Measurements from ENCODE around the gene PHOX2A.

The PHOX2A gene

GRCh38 chr11:72232260-72233055 is 11.5 kb downstream of the PHOX2A start:
- TF ChIP-seq EGR2 (tag by site-specific recombination; IDR thresholded peaks at IDR 0.05; ENCODE audit: low read depth) (no peak), ZNF561 (tag by site-specific recombination; IDR thresholded peaks at IDR 0.05; ENCODE audit: borderline replicate concordance) (no peak), ZNF366 (tag by site-specific recombination; conservative IDR thresholded peaks at IDR 0.05) (no peak), ZNF629 (tag by site-specific recombination; IDR thresholded peaks at IDR 0.05) (no peak), ZNF2 (tag by site-specific recombination; IDR thresholded peaks at IDR 0.05) (no peak), PRDM6 (tag by site-specific recombination; IDR thresholded peaks at IDR 0.05) (no peak)
- CTCF ChIA-PET: no interaction called here

DNA sequence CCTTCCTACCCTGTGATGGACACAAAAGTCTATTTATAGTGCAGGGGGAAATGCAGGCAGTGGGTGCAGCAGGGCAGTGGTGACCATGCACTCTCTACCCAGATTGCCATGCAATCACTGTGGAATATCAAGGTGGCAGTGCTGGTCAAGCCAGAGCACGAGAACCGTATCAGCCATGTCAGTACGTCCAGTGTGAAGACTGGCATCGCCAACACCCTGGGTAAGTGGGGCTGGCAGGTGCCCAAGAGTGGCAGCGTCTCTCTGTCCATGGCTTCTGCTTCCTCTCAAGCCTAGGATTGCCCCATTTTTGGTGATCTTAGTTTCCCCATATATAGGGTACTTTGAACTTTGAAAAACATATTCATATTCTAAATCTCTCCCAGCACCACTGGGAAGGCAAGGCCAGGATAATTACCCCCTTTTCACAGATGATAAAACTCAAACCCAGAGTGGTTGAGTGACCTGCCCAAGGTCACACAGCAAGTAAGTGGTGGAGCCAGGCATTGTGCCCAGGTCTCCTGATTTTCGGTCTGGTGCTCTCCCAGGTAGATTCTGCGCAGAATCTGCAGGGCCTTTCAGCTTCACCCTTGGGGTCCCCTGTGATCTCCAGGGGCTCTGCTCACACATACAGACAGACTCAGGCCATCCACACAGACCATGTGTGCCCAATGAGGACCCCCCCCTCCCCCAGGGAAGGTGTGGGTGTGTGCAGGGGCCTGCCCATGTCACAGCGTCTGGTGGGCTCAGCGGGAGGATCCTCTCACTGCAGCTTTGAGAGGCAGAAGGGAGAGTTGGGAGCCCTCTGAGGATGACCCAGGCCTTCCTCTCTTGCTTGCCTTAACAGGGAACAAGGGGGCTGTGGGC is 12.3 kb downstream of the PHOX2A start:
- ChIA-PET POLR2A (interaction anchor here (1.7 kb wide), 1 partner anchor 8 kb away, joined by 9 read pairs; no protein-coding TSS in a partner anchor), CTCF (no interaction called here)
- no peaks in the 10 kb centered on the region for H3K4me1 ChIP-seq (ENCODE audit: control insufficient read depth, insufficient read depth, low read length)
- H3K4me3 ChIP-seq (ENCODE audit: low read depth, low read length): no peak overlapping the region
- H3K9me3 ChIP-seq (ENCODE audit: control insufficient read depth, insufficient read depth, low read depth, low read length): no peaks in the 10 kb centered on the region
- H3K27ac ChIP-seq (ENCODE audit: extremely low read depth, low read depth, low read length): no peak overlapping the region
- TF ChIP-seq ZNF16 (tag by site-specific recombination; IDR thresholded peaks at IDR 0.05; ENCODE audit: low read depth): no peak
- no peak for TF ChIP-seq ZNF37A (tag by site-specific recombination; IDR thresholded peaks at IDR 0.05)
- no peak for TF ChIP-seq ZNF248 (tag by site-specific recombination; IDR thresholded peaks at IDR 0.05)
- 0 out of 2 replicates have a peak, but pooled peaks have one; percentile 62 for TF ChIP-seq ZNF768 (tag by site-specific recombination; IDR thresholded peaks at IDR 0.05)
- peaks cover 0 to 100% of the 10 kb centered on the region in 2 experiments; a peak in 2 of 3 replicates for H3K36me3 ChIP-seq (ENCODE audit: control insufficient read depth in 2 of 2, insufficient read depth in 1 of 2, low read length in 2 of 2)

More at GRCh38 chr11:72232260-72233055, 11.5 kb downstream of the PHOX2A start:
- POLR2A ChIA-PET: interaction anchor here (1.7 kb wide), 1 partner anchor 9 kb away, joined by 9 read pairs; no protein-coding TSS in a partner anchor
- peaks cover 0 to 100% of the 10 kb centered on the region in 2 experiments; a peak in 2 of 3 replicates for H3K36me3 ChIP-seq (ENCODE audit: control insufficient read depth in 2 of 2, insufficient read depth in 1 of 2, low read length in 2 of 2)
- H3K4me3 ChIP-seq (ENCODE audit: low read depth, low read length): no peak overlapping the region
- no peaks in the 10 kb centered on the region for H3K9me3 ChIP-seq (ENCODE audit: control insufficient read depth, insufficient read depth, low read depth, low read length)
- no peaks in the 10 kb centered on the region for H3K4me1 ChIP-seq (ENCODE audit: control insufficient read depth, insufficient read depth, low read length)
- H3K27ac ChIP-seq (ENCODE audit: extremely low read depth, low read depth, low read length): no peak overlapping the region

GRCh38 chr11:72230764-72231365 is 13.1 kb downstream of the PHOX2A start:
- Histone ChIP-seq H3K4me1 (ENCODE audit: control insufficient read depth, insufficient read depth, low read length) (no peaks in the 10 kb centered on the region), H3K9me3 (ENCODE audit: control insufficient read depth, insufficient read depth, low read depth, low read length) (no peaks in the 10 kb centered on the region), H3K27ac (ENCODE audit: extremely low read depth, low read depth, low read length) (no peak overlapping the region), H3K4me3 (ENCODE audit: low read depth, low read length) (no peak overlapping the region), H3K36me3 (ENCODE audit: control insufficient read depth in 2 of 2, insufficient read depth in 1 of 2, low read length in 2 of 2) (peaks cover 0 to 95% of the 10 kb centered on the region in 2 experiments; a peak in 2 of 3 replicates)
- ChIA-PET POLR2A (interaction anchor here (0.7 kb wide), 1 partner anchor 10 kb away, joined by 3 read pairs; no protein-coding TSS in a partner anchor), CTCF (interaction anchor here (0.6 kb wide), 1 partner anchor 48 kb away, joined by 3 read pairs; no protein-coding TSS in a partner anchor)
- TF ChIP-seq ZFP37 (tag by site-specific recombination; IDR thresholded peaks at IDR 0.05) (no peak), ZNF501 (tag by site-specific recombination; IDR thresholded peaks at IDR 0.05) (no peak), ZNF404 (tag by site-specific recombination; IDR thresholded peaks at IDR 0.05) (no peak), ZBTB20 (tag by site-specific recombination; IDR thresholded peaks at IDR 0.05) (no peak), ZNF560 (tag by site-specific recombination; IDR thresholded peaks at IDR 0.05; ENCODE audit: borderline replicate concordance) (no peak), ZBTB1 (tag by site-specific recombination; IDR thresholded peaks at IDR 0.05) (no peak), ZNF623 (tag by site-specific recombination; IDR thresholded peaks at IDR 0.05) (no peak), ZNF521 (tag by site-specific recombination; IDR thresholded peaks at IDR 0.05) (no peak), ZNF16 (tag by site-specific recombination; IDR thresholded peaks at IDR 0.05; ENCODE audit: low read depth) (no peak), ZNF140 (tag by site-specific recombination; IDR thresholded peaks at IDR 0.05) (no peak), BCL11B (tag by site-specific recombination; IDR thresholded peaks at IDR 0.05; ENCODE audit: low read depth) (no peak), ZNF114 (tag by site-specific recombination; IDR thresholded peaks at IDR 0.05) (no peak), ZNF157 (tag by site-specific recombination; IDR thresholded peaks at IDR 0.05) (no peak)
- TF ChIP-seq, protein P1, sequence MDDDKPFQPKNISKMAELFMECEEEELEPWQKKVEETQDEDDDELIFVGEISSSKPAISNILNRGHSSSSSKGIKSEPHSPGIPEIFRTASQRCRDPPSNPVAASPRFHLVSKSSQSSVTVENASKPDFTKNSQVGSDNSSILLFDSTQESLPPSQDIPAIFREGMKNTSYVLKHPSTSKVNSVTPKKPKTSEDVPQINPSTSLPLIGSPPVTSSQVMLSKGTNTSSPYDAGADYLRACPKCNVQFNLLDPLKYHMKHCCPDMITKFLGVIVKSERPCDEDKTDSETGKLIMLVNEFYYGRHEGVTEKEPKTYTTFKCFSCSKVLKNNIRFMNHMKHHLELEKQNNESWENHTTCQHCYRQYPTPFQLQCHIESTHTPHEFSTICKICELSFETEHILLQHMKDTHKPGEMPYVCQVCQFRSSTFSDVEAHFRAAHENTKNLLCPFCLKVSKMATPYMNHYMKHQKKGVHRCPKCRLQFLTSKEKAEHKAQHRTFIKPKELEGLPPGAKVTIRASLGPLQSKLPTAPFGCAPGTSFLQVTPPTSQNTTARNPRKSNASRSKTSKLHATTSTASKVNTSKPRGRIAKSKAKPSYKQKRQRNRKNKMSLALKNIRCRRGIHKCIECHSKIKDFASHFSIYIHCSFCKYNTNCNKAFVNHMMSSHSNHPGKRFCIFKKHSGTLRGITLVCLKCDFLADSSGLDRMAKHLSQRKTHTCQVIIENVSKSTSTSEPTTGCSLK (tag by site-specific recombination; IDR thresholded peaks at IDR 0.05): no peak
- TF ChIP-seq, protein P2, sequence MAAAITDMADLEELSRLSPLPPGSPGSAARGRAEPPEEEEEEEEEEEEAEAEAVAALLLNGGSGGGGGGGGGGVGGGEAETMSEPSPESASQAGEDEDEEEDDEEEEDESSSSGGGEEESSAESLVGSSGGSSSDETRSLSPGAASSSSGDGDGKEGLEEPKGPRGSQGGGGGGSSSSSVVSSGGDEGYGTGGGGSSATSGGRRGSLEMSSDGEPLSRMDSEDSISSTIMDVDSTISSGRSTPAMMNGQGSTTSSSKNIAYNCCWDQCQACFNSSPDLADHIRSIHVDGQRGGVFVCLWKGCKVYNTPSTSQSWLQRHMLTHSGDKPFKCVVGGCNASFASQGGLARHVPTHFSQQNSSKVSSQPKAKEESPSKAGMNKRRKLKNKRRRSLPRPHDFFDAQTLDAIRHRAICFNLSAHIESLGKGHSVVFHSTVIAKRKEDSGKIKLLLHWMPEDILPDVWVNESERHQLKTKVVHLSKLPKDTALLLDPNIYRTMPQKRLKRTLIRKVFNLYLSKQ (tag by site-specific recombination; IDR thresholded peaks at IDR 0.05; ENCODE audit: borderline replicate concordance): no peak

Measured in HEK293 (cell line).